Adrenal gland (tissue), 5 donors: ENCODE measurements around the gene DIAPH2.

Source experiments
- POLR2A ChIP-seq, 2 donors: fragments of 450-650 bp; IDR thresholded peaks; one replicate each; pipeline ENCODE4 v1.6.1; 2017; ENCODE audit warnings: antibody characterized with exemption in 2 of 2, mild to moderate bottlenecking in 2 of 2, moderate library complexity in 1 of 2
- TF ChIP-seq, protein P1 (sequence below), 6 experiments: fragments of 450-650 bp in 4 of 6; fragments of 200-600 bp in 2 of 6; sonication (generic) in 1 of 6; IDR thresholded peaks; 1 replicate in 5 of 6; 2 replicates in 1 of 6; pipeline versions ENCODE4 v1.5.1 to v1.8.0; 2016 to 2021; ENCODE audit warnings: antibody characterized with exemption in 6 of 6, mild to moderate bottlenecking in 2 of 6, moderate library complexity in 1 of 6
- donor health status: DM: no; HTN: no; CAD: no.

DNA sequence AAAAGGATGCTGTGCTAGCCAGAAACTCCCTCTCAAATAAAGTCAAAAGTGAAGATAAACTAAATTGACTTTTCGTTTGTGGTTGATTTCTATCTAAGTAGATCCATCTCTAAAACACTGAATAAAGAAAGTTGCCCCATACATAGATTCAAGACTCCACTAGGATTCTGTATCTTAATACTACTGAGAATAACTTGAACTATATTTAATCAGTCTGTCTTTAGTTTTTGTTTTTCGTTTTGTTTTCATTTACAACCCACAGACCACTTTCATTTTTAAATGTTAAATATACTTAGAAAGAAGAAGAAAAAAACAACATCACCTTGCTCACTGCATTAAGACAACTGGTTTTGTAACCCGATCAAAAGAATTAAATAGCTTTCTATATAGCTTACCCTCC, 854.1 kb downstream of the DIAPH2 start:
- no peak for TF ChIP-seq POLR2A (IDR thresholded peaks at IDR 0.05)
- TF ChIP-seq, protein P1, sequence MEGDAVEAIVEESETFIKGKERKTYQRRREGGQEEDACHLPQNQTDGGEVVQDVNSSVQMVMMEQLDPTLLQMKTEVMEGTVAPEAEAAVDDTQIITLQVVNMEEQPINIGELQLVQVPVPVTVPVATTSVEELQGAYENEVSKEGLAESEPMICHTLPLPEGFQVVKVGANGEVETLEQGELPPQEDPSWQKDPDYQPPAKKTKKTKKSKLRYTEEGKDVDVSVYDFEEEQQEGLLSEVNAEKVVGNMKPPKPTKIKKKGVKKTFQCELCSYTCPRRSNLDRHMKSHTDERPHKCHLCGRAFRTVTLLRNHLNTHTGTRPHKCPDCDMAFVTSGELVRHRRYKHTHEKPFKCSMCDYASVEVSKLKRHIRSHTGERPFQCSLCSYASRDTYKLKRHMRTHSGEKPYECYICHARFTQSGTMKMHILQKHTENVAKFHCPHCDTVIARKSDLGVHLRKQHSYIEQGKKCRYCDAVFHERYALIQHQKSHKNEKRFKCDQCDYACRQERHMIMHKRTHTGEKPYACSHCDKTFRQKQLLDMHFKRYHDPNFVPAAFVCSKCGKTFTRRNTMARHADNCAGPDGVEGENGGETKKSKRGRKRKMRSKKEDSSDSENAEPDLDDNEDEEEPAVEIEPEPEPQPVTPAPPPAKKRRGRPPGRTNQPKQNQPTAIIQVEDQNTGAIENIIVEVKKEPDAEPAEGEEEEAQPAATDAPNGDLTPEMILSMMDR (IDR thresholded peaks at IDR 0.05), result no peak
